Measurements from ENCODE around the gene ITPK1.

ITPK1 gene

DNA sequence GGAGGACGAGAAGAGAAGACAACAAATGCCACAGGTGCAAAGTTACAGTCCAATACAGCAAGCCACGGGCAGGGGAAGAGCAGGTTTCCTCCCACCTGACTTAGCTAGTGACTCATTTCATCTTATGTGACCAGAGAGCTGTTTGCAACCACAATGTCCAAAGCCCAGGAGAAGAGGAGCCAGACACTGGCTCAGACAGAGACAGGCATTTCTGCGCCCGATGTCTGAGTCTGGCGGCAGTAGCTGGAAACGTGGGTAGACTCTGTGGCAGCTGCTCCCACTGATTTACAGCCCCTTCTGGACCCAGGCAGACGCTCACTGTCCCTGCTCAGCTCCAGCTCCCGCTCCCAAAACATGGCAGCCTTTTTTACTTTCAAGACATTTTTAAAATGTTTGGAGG is 132.8 kb downstream of the ITPK1 start:
- no peak for TF ChIP-seq CTCF (IDR thresholded peaks at IDR 0.05; ENCODE audit: low read depth, low read length)
- DNase-seq (ENCODE audit: low read depth in 2 of 2), result no peak
- no peak overlapping the region for H3K4me3 ChIP-seq (replicated peaks in 1 of 2; ENCODE audit: low read depth in 2 of 2, low read length in 2 of 2)

GRCh38 chr14:92981726-92982125 is 134.0 kb downstream of the ITPK1 start:
- TF ChIP-seq CTCF (IDR thresholded peaks at IDR 0.05; ENCODE audit: low read depth, low read length), result no peak
- no peak overlapping the region for H3K4me3 ChIP-seq (replicated peaks in 1 of 2; ENCODE audit: low read depth in 2 of 2, low read length in 2 of 2)
- no peak for DNase-seq (ENCODE audit: low read depth in 2 of 2)

DNA sequence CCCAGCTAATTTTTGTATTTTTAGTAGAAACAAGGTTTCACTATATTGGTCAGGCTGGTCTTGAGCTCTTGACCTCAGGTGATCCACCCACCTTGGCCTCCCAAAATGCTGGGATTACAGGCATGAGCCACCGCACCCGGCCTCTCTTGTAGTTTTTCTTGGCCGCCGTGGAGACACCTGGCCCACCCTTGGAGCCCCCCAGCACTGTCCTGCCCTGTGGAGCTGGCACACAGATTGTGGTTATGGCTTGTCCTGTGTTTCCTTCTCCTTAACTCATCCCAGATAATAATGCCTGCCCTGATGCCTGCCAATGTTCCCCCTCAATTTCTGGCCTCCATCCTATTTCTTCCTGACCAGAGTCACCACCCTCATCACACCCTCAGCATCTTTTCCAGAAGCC is 134.9 kb downstream of the ITPK1 start:
- DNase-seq (ENCODE audit: low read depth in 2 of 2), result no peak
- H3K4me3 ChIP-seq (replicated peaks in 1 of 2; ENCODE audit: low read depth in 2 of 2, low read length in 2 of 2), result no peak overlapping the region
- TF ChIP-seq CTCF (IDR thresholded peaks at IDR 0.05; ENCODE audit: low read depth, low read length), result no peak

GRCh38 chr14:92978229-92979021 is 137.3 kb downstream of the ITPK1 start:
- H3K4me3 ChIP-seq (replicated peaks in 1 of 2; ENCODE audit: low read depth in 2 of 2, low read length in 2 of 2), result no peak overlapping the region
- DNase-seq (ENCODE audit: low read depth in 2 of 2), result no peak
- TF ChIP-seq CTCF (IDR thresholded peaks at IDR 0.05; ENCODE audit: low read depth, low read length), result no peak

DNA sequence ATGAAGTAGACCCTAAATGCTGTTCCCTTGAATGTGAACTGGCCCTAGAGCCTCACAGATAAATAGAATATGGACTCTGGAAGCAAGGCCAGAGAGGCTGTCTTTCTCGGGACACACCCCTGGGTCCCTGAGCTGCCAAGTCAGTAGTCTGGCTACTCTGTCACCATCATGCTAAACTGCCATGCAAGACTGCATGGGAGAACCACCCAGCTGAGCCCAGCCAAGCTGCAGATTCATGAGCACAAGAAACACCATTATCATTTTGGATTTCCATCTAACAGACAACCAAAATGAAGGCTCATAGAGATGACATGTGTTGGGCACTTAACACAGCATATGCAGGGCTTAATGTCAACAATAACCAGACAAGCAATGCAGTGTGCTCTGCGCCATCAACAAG is 139.5 kb downstream of the ITPK1 start:
- no peak for TF ChIP-seq CTCF (IDR thresholded peaks at IDR 0.05; ENCODE audit: low read depth, low read length)
- DNase-seq (ENCODE audit: low read depth in 2 of 2), result no peak
- H3K4me3 ChIP-seq (replicated peaks in 1 of 2; ENCODE audit: low read depth in 2 of 2, low read length in 2 of 2), result no peak overlapping the region

GRCh38 chr14:92974541-92975345 is 141.0 kb downstream of the ITPK1 start:
- no peak overlapping the region for H3K4me3 ChIP-seq (replicated peaks in 1 of 2; ENCODE audit: low read depth in 2 of 2, low read length in 2 of 2)
- DNase-seq (ENCODE audit: low read depth in 2 of 2), result no peak
- TF ChIP-seq CTCF (IDR thresholded peaks at IDR 0.05; ENCODE audit: low read depth, low read length), result no peak

Data from cardiac fibroblast (primary cell).